Astrocyte (in vitro differentiated cells and primary cell): ENCODE results near the gene NUDT14. TPM values are rescaled to one million over a fixed set of nuclear protein-coding genes. Genes with fewer than 3 reads are reported as not detected.

Experiments used
- DNase-seq: peaks from one replicate; pipeline ENCODE4 v3.0.0-alpha.2; 2010; ENCODE audit warnings: low read depth
- FAIRE-seq: peaks from 2 replicates; lab custom pipeline; 2011; peaks lifted over from hg19 to GRCh38; lab: Jason Lieb, UNC
- H2AFZ ChIP-seq: 2 replicates; pipeline ENCODE4 v1.6.0; 2012; ENCODE audit warnings: low read depth, low read length, inconsistent platforms
- H3K27ac ChIP-seq: 2 replicates; pipeline ENCODE4 v1.5.1; 2011; ENCODE audit warnings: low read depth, low read length, inconsistent platforms
- H3K27me3 ChIP-seq: 2 replicates; pipeline ENCODE4 v1.6.0; 2011; ENCODE audit warnings: low read length, inconsistent platforms; ENCODE audit not compliant: insufficient read depth
- H3K36me3 ChIP-seq: 2 replicates; pipeline ENCODE4 v1.5.1; 2011; ENCODE audit warnings: low read length, inconsistent platforms; ENCODE audit not compliant: insufficient read depth
- H3K4me1 ChIP-seq: 2 replicates; pipeline ENCODE4 v1.5.1; 2011; ENCODE audit warnings: low read length, inconsistent platforms; ENCODE audit not compliant: insufficient read depth
- H3K4me2 ChIP-seq: 2 replicates; pipeline ENCODE4 v1.6.0; 2012; ENCODE audit warnings: low read length, inconsistent platforms
- H3K4me3 ChIP-seq: 2 replicates; pipeline ENCODE4 v1.5.1; 2011; ENCODE audit warnings: low read depth, mild to moderate bottlenecking, low read length, inconsistent platforms; ENCODE audit not compliant: insufficient read depth
- H3K79me2 ChIP-seq: 2 replicates; pipeline ENCODE4 v1.6.0; 2012; ENCODE audit warnings: mild to moderate bottlenecking, low read length, inconsistent platforms; ENCODE audit not compliant: insufficient read depth
- H3K9ac ChIP-seq: 2 replicates; pipeline ENCODE4 v1.6.0; 2012; ENCODE audit warnings: mild to moderate bottlenecking, low read length, inconsistent platforms
- H3K9me3 ChIP-seq: 2 replicates; pipeline ENCODE4 v1.5.1; 2012; ENCODE audit warnings: low read depth, mild to moderate bottlenecking, low read length, inconsistent platforms; ENCODE audit not compliant: insufficient read depth
- H4K20me1 ChIP-seq: 2 replicates; pipeline ENCODE4 v1.6.0; 2012; ENCODE audit warnings: low read length, inconsistent platforms; ENCODE audit not compliant: insufficient read depth
- H3K27ac Mint-ChIP-seq: one replicate; pipeline ENCODE4 v1.8.0; 2021; ENCODE audit warnings: mild to moderate bottlenecking, mixed read lengths; ENCODE audit not compliant: unreplicated experiment
- H3K27me3 Mint-ChIP-seq: one replicate; pipeline ENCODE4 v1.8.0; 2021; ENCODE audit warnings: low read depth, mixed read lengths; ENCODE audit not compliant: unreplicated experiment
- H3K36me3 Mint-ChIP-seq: one replicate; pipeline ENCODE4 v1.8.0; 2021; ENCODE audit warnings: low read depth, mixed read lengths; ENCODE audit not compliant: unreplicated experiment
- H3K4me1 Mint-ChIP-seq: one replicate; pipeline ENCODE4 v1.8.0; 2021; ENCODE audit warnings: low read depth, mixed read lengths; ENCODE audit not compliant: unreplicated experiment
- H3K4me3 Mint-ChIP-seq: one replicate; pipeline ENCODE4 v1.8.0; 2021; ENCODE audit warnings: mild to moderate bottlenecking, moderate library complexity, mixed read lengths; ENCODE audit not compliant: unreplicated experiment
- H3K9me3 Mint-ChIP-seq: one replicate; pipeline ENCODE4 v1.8.0; 2021; ENCODE audit warnings: mild to moderate bottlenecking, mixed read lengths; ENCODE audit not compliant: unreplicated experiment
- CTCF ChIP-seq: IDR thresholded peaks from 2 replicates; pipeline ENCODE4 v1.5.1; 2011; ENCODE audit warnings: low read depth, mild to moderate bottlenecking, inconsistent platforms, low read length, moderate library complexity; ENCODE audit not compliant: insufficient read depth
- EZH2 ChIP-seq: IDR thresholded peaks from 2 replicates; pipeline ENCODE4 v1.6.1; 2012; ENCODE audit warnings: mild to moderate bottlenecking, low read length, inconsistent platforms; ENCODE audit not compliant: insufficient read depth
- total RNA-seq: library from RNA; stranded (reverse); gene quantifications from 2 replicates; pipeline ENCODE4 v1.2.1, GENCODE V29; 2021

NUDT14 gene
- total RNA-seq, 1 donor from 2014 or later, result 17.5 TPM

GRCh38 chr14:105219043-105219612 is 38.0 kb upstream of the NUDT14 start:
- H3K4me2 ChIP-seq, result no peak overlapping the region
- no peak overlapping the region for H3K4me3 Mint-ChIP-seq
- no peaks in the 10 kb centered on the region for H3K36me3 ChIP-seq
- H3K27me3 ChIP-seq, result no peaks in the 10 kb centered on the region
- DNase-seq (no peak), FAIRE-seq (no peak)
- peaks cover 6% of the 10 kb centered on the region for H3K36me3 Mint-ChIP-seq
- H2AFZ ChIP-seq, result no peak overlapping the region
- H3K9me3 Mint-ChIP-seq, result no peaks in the 10 kb centered on the region
- no peak overlapping the region for H3K27ac Mint-ChIP-seq
- TF ChIP-seq EZH2 (no peak), CTCF (no peak)
- no peaks in the 10 kb centered on the region for H3K4me1 ChIP-seq
- H3K79me2 ChIP-seq, result peaks cover 15% of the 10 kb centered on the region
- no peak overlapping the region for H3K9ac ChIP-seq
- no peaks in the 10 kb centered on the region for H3K4me1 Mint-ChIP-seq
- no peaks in the 10 kb centered on the region for H3K27me3 Mint-ChIP-seq
- H3K9me3 ChIP-seq, result no peaks in the 10 kb centered on the region
- H4K20me1 ChIP-seq, result peaks cover 39% of the 10 kb centered on the region
- H3K27ac ChIP-seq, result no peak overlapping the region
- H3K4me3 ChIP-seq, result no peak overlapping the region

- H3K4me1 Mint-ChIP-seq, result no peaks in the 10 kb centered on the region
- no peaks in the 10 kb centered on the region for H3K27me3 Mint-ChIP-seq
Measured at GRCh38 chr14:105218611-105219010, 37.5 kb upstream of the NUDT14 start.

More at GRCh38 chr14:105218611-105219010, 37.5 kb upstream of the NUDT14 start:
- TF ChIP-seq EZH2, result no peak
- TF ChIP-seq CTCF, result no peak
- Mint-ChIP-seq H3K9me3 (no peaks in the 10 kb centered on the region), H3K36me3 (peaks cover 4% of the 10 kb centered on the region), H3K27ac (no peak overlapping the region), H3K4me3 (peak overlapping the region; percentile 50)
- Histone ChIP-seq H3K79me2 (peaks cover 15% of the 10 kb centered on the region), H3K4me3 (no peak overlapping the region), H3K4me1 (no peaks in the 10 kb centered on the region), H2AFZ (no peak overlapping the region), H3K9me3 (no peaks in the 10 kb centered on the region), H3K27me3 (no peaks in the 10 kb centered on the region), H3K9ac (no peak overlapping the region), H3K27ac (no peak overlapping the region), H3K4me2 (no peak overlapping the region), H3K36me3 (no peaks in the 10 kb centered on the region), H4K20me1 (peaks cover 39% of the 10 kb centered on the region)
- DNase-seq (no peak), FAIRE-seq (no peak)
